HG03442 (cell line): Measurements from ENCODE around the gene BCL11A.

Experiments used
- ATAC-seq: cut with Tn5 transposase; IDR thresholded peaks from one replicate; pipeline ENCODE4 v1.9.1; 2021; ENCODE audit warnings: mild to moderate bottlenecking, moderate library complexity; ENCODE audit not compliant: unreplicated experiment

The BCL11A gene

GRCh38 chr2:60411295-60411694 is 142.2 kb downstream of the BCL11A start:
- no peak for ATAC-seq

- no peak for ATAC-seq
These were observed 142.9 kb downstream of the BCL11A start for GRCh38 chr2:60410456-60411146.

GRCh38 chr2:60409531-60409871 is 144.0 kb downstream of the BCL11A start:
- no peak for ATAC-seq

- no peak for ATAC-seq
These were observed 144.5 kb downstream of the BCL11A start for GRCh38 chr2:60408811-60409530.

GRCh38 chr2:60408207-60408606 is 145.2 kb downstream of the BCL11A start:
- no peak for ATAC-seq

- no peak for ATAC-seq
These were observed 146.1 kb downstream of the BCL11A start for GRCh38 chr2:60407398-60407797.

- ATAC-seq: no peak
These were observed 147.3 kb downstream of the BCL11A start for GRCh38 chr2:60406192-60406591.

GRCh38 chr2:60405271-60405919 is 148.1 kb downstream of the BCL11A start:
- ATAC-seq: no peak
